Endothelial cell of umbilical vein (primary cell): ENCODE measurements around the gene NEUROD1.

Source experiments
- CTCF ChIP-seq, 2 donors: IDR thresholded peaks; 1 replicate in 1 of 2; 2 replicates in 1 of 2; pipeline ENCODE4 v1.5.1; 2011; ENCODE audit warnings: low read length in 2 of 2, mild to moderate bottlenecking in 2 of 2, moderate library complexity in 2 of 2, control low read depth in 1 of 2, inconsistent platforms in 1 of 2, low read depth in 1 of 2; ENCODE audit not compliant: insufficient read depth in 1 of 2; ENCODE audit errors: extremely low read depth in 1 of 2
- EZH2 ChIP-seq: IDR thresholded peaks from 2 replicates; pipeline ENCODE4 v1.6.1; 2012; ENCODE audit warnings: borderline replicate concordance, low read depth, mild to moderate bottlenecking, moderate library complexity, low read length, inconsistent platforms; ENCODE audit not compliant: severe bottlenecking
- POLR2A ChIP-seq: IDR thresholded peaks from 2 replicates; pipeline ENCODE4 v1.6.1; 2012; ENCODE audit warnings: low read depth, mild to moderate bottlenecking, control low read depth, low read length
- POLR2AphosphoS5 ChIP-seq: IDR thresholded peaks from 2 replicates; pipeline ENCODE4 v1.6.1; 2012; ENCODE audit warnings: low read depth, mild to moderate bottlenecking, control low read depth, low read length, moderate library complexity; ENCODE audit not compliant: insufficient read depth

GRCh38 chr2:181684454-181685149 lies 4.3 kb upstream of the NEUROD1 start:
- no peak for TF ChIP-seq CTCF (IDR thresholded peaks at IDR 0.05; ENCODE audit: extremely low read depth in 1 of 2, insufficient read depth in 1 of 2, low read depth in 1 of 2, low read length in 2 of 2)
- no peak for TF ChIP-seq POLR2A
- peak; percentile 24 for TF ChIP-seq EZH2
- TF ChIP-seq POLR2AphosphoS5: no peak
